ENCODE results near the gene TRPC1.
A peak's percentile ranks its signal among the peaks of the same experiment; 100 is the strongest.

TRPC1 gene

GRCh38 chr3:142844339-142844977, 120.6 kb downstream of the TRPC1 start:
- DNase-seq, result peak; percentile 44 to 46

GRCh38 chr3:142846779-142847577, 123.1 kb downstream of the TRPC1 start:
- no peak for DNase-seq

- DNase-seq, result no peak
These were observed 125.3 kb downstream of the TRPC1 start for GRCh38 chr3:142849148-142849547.

GRCh38 chr3:142850395-142851023, 126.7 kb downstream of the TRPC1 start:
- peak; percentile 97 for DNase-seq

- DNase-seq, result peak; percentile 20 to 28
These were observed 128.2 kb downstream of the TRPC1 start for GRCh38 chr3:142852009-142852408.

- no peak for DNase-seq
These were observed 129.7 kb downstream of the TRPC1 start for GRCh38 chr3:142853270-142854168.

- DNase-seq, result peak in 1 of 2 donors; percentile 18
These were observed 133.2 kb downstream of the TRPC1 start for GRCh38 chr3:142857056-142857455.
